ENCODE data around the gene MS4A15.

DNA sequence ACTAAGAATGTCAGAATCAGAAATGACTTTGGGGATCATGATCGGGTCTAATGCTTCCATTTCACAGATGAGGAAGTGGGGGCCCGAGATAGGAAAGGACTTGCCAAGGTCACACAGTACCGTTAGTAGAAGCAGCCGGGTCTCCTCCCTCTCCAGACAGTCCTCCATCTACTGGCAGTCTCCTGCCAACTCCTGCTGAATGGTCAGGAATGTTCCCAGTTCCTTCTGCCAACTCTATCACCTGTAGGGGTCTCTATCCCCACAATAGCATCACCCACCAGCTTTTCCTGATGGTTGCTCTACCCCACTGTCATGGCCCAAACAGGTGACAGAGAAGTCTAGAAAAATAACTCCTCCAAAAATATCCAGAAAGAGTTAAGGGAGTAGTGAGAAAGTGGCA, 61.4 kb downstream of the MS4A15 start:
- TF ChIP-seq POLR2A (IDR thresholded peaks at IDR 0.05), result no peak
- TF ChIP-seq, protein P1, sequence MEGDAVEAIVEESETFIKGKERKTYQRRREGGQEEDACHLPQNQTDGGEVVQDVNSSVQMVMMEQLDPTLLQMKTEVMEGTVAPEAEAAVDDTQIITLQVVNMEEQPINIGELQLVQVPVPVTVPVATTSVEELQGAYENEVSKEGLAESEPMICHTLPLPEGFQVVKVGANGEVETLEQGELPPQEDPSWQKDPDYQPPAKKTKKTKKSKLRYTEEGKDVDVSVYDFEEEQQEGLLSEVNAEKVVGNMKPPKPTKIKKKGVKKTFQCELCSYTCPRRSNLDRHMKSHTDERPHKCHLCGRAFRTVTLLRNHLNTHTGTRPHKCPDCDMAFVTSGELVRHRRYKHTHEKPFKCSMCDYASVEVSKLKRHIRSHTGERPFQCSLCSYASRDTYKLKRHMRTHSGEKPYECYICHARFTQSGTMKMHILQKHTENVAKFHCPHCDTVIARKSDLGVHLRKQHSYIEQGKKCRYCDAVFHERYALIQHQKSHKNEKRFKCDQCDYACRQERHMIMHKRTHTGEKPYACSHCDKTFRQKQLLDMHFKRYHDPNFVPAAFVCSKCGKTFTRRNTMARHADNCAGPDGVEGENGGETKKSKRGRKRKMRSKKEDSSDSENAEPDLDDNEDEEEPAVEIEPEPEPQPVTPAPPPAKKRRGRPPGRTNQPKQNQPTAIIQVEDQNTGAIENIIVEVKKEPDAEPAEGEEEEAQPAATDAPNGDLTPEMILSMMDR (IDR thresholded peaks at IDR 0.05), result no peak
